Measurements from ENCODE around the gene PFDN5.
"Not testable (repeated sequence)": the region's sequence is repeated elsewhere in the genome, so short reads cannot be mapped to it uniquely, and the experiment has no call there.

Gene PFDN5

GRCh38 chr12:53326460-53327185 is 31.3 kb downstream of the PFDN5 start:
- DNase-seq (ENCODE audit: extremely low read depth in 1 of 2, low read depth in 1 of 2), result no peak

- no peak for DNase-seq (ENCODE audit: extremely low read depth in 1 of 2, low read depth in 1 of 2)
These were observed 32.2 kb downstream of the PFDN5 start for GRCh38 chr12:53327435-53328042.

- DNase-seq (ENCODE audit: extremely low read depth in 1 of 2, low read depth in 1 of 2), result no peak
These were observed 32.7 kb downstream of the PFDN5 start for GRCh38 chr12:53328043-53328435.

GRCh38 chr12:53330671-53331070 is 35.3 kb downstream of the PFDN5 start:
- DNase-seq (ENCODE audit: extremely low read depth in 1 of 2, low read depth in 1 of 2), result no peak

GRCh38 chr12:53332339-53332738 is 37.0 kb downstream of the PFDN5 start:
- DNase-seq (ENCODE audit: extremely low read depth in 1 of 2, low read depth in 1 of 2), result not testable (repeated sequence)

- DNase-seq (ENCODE audit: extremely low read depth in 1 of 2, low read depth in 1 of 2), result no peak
These were observed 37.4 kb downstream of the PFDN5 start for GRCh38 chr12:53332744-53333143.

GRCh38 chr12:53333289-53333688 is 37.9 kb downstream of the PFDN5 start:
- DNase-seq (ENCODE audit: extremely low read depth in 1 of 2, low read depth in 1 of 2), result no peak

- DNase-seq (ENCODE audit: extremely low read depth in 1 of 2, low read depth in 1 of 2), result no peak
These were observed 38.5 kb downstream of the PFDN5 start for GRCh38 chr12:53333845-53334244.

- DNase-seq (ENCODE audit: extremely low read depth in 1 of 2, low read depth in 1 of 2), result no peak
These were observed 39.5 kb downstream of the PFDN5 start for GRCh38 chr12:53334822-53335221.

GRCh38 chr12:53336181-53336681 is 40.9 kb downstream of the PFDN5 start, which contains the start of gene SP7:
SP7 (minus strand) TSS chr12:53336354; CDS start chr12:53335646, 708 bp downstream.
- no peak for DNase-seq (ENCODE audit: extremely low read depth in 1 of 2, low read depth in 1 of 2)

- DNase-seq (ENCODE audit: extremely low read depth in 1 of 2, low read depth in 1 of 2), result no peak
These were observed 42.7 kb downstream of the PFDN5 start for GRCh38 chr12:53338017-53338416.

GRCh38 chr12:53338916-53339315 is 43.6 kb downstream of the PFDN5 start:
- no peak for DNase-seq (ENCODE audit: extremely low read depth in 1 of 2, low read depth in 1 of 2)

- DNase-seq (ENCODE audit: extremely low read depth in 1 of 2, low read depth in 1 of 2), result no peak
These were observed 45.1 kb downstream of the PFDN5 start for GRCh38 chr12:53340398-53340797.

GRCh38 chr12:53343449-53343848 is 48.1 kb downstream of the PFDN5 start:
- DNase-seq (ENCODE audit: extremely low read depth in 1 of 2, low read depth in 1 of 2), result no peak

- DNase-seq (ENCODE audit: extremely low read depth in 1 of 2, low read depth in 1 of 2), result no peak
These were observed 48.6 kb downstream of the PFDN5 start for GRCh38 chr12:53343969-53344368.

GRCh38 chr12:53344487-53344823 is 49.1 kb downstream of the PFDN5 start:
- no peak for DNase-seq (ENCODE audit: extremely low read depth in 1 of 2, low read depth in 1 of 2)

GRCh38 chr12:53344824-53345485 is 49.6 kb downstream of the PFDN5 start:
- peak; percentile 49 to 66 for DNase-seq (ENCODE audit: extremely low read depth in 1 of 2, low read depth in 1 of 2)

- DNase-seq (ENCODE audit: extremely low read depth in 1 of 2, low read depth in 1 of 2), result no peak
These were observed 50.3 kb downstream of the PFDN5 start for GRCh38 chr12:53345486-53346188.

- no peak for DNase-seq (ENCODE audit: extremely low read depth in 1 of 2, low read depth in 1 of 2)
These were observed 51.1 kb downstream of the PFDN5 start for GRCh38 chr12:53346491-53346890.

GRCh38 chr12:53347905-53348304 is 52.6 kb downstream of the PFDN5 start:
- no peak for DNase-seq (ENCODE audit: extremely low read depth in 1 of 2, low read depth in 1 of 2)
